LNCAP (cell line): ENCODE data around the gene CST9L.

Experiments used
- TF ChIP-seq, protein P1 (sequence below): fragments of 450-650 bp; IDR thresholded peaks from 2 replicates; pipeline ENCODE4 v1.5.1; 2017; ENCODE audit warnings: mild to moderate bottlenecking

Gene CST9L

DNA sequence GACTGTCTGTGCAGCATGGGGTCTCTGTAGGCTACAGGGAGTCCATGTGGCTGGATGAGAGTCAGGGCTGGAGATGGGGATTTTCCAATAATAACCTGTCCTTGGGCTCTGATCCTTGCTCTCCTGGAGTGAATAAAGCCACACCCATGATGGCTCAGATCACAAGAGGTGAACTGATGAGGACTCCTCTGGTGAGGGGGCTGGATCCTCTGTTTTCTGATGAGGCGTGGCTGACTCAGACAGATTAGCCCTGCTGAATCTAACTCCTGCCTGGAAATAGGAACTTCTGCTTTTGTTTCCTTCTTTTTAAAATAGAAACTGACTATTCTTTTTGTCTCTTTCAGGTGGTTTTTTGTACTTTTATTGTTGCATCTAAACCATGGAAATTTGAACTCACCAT, 27.0 kb downstream of the CST9L start:
- TF ChIP-seq, protein P1, sequence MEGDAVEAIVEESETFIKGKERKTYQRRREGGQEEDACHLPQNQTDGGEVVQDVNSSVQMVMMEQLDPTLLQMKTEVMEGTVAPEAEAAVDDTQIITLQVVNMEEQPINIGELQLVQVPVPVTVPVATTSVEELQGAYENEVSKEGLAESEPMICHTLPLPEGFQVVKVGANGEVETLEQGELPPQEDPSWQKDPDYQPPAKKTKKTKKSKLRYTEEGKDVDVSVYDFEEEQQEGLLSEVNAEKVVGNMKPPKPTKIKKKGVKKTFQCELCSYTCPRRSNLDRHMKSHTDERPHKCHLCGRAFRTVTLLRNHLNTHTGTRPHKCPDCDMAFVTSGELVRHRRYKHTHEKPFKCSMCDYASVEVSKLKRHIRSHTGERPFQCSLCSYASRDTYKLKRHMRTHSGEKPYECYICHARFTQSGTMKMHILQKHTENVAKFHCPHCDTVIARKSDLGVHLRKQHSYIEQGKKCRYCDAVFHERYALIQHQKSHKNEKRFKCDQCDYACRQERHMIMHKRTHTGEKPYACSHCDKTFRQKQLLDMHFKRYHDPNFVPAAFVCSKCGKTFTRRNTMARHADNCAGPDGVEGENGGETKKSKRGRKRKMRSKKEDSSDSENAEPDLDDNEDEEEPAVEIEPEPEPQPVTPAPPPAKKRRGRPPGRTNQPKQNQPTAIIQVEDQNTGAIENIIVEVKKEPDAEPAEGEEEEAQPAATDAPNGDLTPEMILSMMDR: no peak

DNA sequence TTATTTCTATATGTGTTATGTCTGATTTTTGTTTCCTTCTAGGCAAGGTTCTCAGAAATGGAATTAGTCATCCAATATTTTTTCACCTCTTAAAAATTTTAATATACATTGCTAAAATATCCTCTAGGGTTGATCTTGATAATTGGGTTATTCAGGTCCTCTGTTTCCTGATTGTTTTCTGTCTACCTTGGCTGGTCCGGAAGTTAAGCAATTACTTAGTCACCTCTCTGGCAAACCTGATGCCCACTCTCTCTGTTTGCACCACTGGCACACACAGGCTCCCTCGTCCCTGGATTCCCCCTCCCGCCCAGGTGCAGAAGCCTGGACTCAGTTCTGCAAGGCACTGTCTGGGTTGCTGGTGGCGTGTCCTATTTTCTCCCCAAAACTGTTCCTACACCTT, 27.7 kb downstream of the CST9L start:
- TF ChIP-seq, protein P1: no peak

DNA sequence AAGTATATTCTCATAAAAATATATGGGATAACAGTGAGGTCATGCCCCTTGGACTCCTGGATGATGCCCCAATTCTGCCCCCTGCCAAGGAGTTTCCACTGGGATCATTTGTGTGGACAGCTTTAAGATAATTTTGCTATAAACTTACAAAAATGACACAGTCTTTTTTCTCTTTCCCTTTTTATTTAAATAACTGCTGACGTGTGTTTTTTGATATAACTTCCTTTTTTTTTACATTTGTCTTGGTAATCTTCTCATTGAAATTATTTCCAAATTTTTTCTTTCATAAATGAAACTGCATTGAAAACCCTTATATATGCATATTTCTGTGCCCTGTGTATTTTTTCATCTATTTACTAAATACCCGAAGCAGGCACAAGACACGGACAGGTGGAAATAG, 31.3 kb downstream of the CST9L start:
- TF ChIP-seq, protein P1: no peak

DNA sequence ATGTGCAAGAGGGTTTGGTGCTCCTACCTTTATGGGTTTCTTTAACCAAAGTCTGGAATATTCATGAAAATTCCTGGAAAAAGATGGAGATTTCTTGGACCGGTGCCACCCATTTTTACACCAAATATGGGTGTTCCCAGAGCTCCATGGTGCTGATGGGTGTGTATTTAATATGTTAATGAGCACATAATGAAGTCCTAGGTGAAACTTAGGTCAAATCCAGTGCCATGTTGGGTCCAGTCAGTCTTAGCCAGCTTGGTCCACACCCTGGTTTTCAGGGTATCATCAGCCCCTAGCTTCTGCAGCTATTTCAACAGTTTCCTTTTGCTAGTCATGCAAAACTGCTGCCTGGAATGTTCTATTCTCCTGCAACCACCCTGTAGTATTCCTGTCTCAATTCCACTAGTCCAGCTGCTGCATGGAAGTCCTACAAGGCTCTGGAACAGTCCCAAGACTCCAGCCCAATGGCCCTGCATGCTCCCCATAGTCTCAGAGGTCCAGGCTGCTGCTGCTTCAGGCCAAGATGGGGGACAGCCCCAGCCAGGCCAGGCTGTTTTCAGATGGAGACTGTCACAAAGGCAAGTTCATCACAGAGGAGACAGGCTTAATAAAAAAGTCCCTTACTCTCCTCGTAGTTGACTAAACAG, 31.8 kb downstream of the CST9L start:
- TF ChIP-seq, protein P1: no peak

DNA sequence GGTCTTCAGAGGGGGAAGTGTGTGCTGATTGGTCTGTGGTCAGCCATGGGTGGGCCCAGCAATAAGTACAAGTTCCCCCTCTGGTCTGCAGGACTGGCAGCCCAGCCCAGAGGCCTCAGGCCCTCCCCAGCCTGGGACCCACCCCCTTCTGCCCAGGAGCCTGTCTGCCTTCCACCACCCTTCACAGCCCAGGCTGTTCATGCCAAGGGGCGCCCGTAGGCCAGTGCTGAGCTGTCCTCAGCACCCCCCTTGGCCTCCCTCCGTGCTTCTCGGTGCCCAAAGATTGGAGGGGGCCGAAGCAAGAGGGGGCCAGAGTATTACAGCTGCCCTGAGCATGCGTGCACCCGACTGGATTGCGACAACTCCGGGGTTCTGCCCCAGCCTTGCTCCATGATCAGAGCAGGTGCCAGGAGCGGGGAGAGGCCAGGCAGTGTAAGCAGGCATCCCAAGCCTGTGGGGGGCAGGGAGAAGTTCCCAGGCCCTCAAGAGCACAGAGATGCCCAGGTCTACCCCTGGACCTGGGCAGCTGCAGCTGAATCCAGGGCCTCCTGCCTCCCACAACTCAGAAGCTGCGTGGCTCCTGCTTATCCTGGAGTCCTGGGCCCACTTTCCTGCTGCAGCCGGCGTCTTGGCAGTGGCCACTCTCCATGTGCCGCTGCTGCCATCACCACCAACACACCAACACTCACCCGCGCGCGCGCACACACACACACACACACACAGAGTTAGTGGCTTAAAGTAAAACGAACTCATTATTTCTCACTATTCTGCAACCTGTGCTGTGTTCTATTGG, 33.3 kb downstream of the CST9L start:
- TF ChIP-seq, protein P1: no peak

DNA sequence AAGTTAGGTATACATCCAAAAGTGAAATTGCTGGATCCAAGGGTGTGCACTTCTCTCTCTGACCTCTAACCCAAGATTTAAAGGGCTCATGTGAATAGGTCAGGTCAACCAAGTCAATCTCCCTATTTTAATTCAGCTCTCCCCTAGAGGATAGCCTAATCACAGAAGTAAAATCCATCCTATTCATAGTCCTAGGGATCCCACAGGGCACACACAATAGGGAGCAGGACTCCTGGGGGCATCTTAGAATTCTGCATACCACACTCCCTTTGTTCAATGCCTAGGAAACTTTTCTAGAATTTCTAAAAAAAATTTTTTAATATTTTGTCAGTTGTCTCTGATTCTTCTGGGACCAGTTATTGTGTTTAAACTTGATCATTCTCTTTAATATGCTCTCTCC, 35.1 kb downstream of the CST9L start:
- TF ChIP-seq, protein P1: no peak

DNA sequence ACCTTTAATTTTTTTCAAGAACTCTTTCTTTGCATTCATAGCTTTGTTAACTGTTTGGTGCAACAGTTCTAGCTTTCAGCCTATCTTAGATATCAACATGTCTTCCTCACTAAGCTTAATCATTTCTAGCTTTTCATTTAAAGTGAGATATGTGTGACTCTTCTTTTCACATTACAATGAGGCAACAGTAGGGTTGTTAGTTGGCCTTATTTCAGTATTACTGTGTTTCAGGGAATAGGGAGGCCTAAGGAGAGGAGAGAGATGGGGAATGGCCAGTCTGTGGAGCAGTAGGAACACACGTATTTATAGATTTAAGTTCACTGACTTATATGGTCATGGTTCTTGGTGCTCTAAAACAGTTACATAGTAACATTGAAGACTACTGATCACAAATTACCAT, 35.8 kb downstream of the CST9L start:
- TF ChIP-seq, protein P1: no peak
